Karpas-422 (cell line): ENCODE data around the gene GBE1. TPM values are rescaled to one million over a fixed set of nuclear protein-coding genes. Genes with fewer than 3 reads are reported as not detected.

Experiments
- DNase-seq: peaks from one replicate; pipeline ENCODE4 v3.0.0-alpha.2; 2015
- H2AFZ ChIP-seq: fragments of 200-600 bp; sonication (generic); 2 replicates; pipeline ENCODE4 v1.6.1; 2014; ENCODE audit warnings: antibody characterized with exemption, low read length, mixed read lengths
- H3K27ac ChIP-seq: fragments of 200-600 bp; sonication (generic); 2 replicates; pipeline ENCODE4 v1.5.1; 2014; ENCODE audit warnings: mild to moderate bottlenecking, low read length, moderate library complexity
- H3K27me3 ChIP-seq: fragments of 200-600 bp; sonication (generic); 2 replicates; pipeline ENCODE4 v1.6.1; 2014; ENCODE audit warnings: low read length, mixed read lengths
- H3K36me3 ChIP-seq: fragments of 200-600 bp; sonication (generic); 2 replicates; pipeline ENCODE4 v1.6.1; 2014; ENCODE audit warnings: low read length, mixed read lengths; ENCODE audit not compliant: insufficient read depth
- H3K4me1 ChIP-seq: fragments of 200-600 bp; sonication (generic); 2 replicates; pipeline ENCODE4 v1.6.1; 2014; ENCODE audit warnings: mild to moderate bottlenecking, low read length, mixed read lengths
- H3K4me2 ChIP-seq: fragments of 200-600 bp; sonication (generic); 2 replicates; pipeline ENCODE4 v1.6.1; 2014; ENCODE audit warnings: low read length, low read depth, mild to moderate bottlenecking; ENCODE audit not compliant: poor library complexity, severe bottlenecking
- H3K4me3 ChIP-seq: fragments of 200-600 bp; sonication (generic); 2 replicates; pipeline ENCODE4 v1.5.1; 2014; ENCODE audit warnings: mild to moderate bottlenecking, antibody characterized with exemption, low read length, mixed read lengths
- H3K79me2 ChIP-seq: fragments of 200-600 bp; sonication (generic); 2 replicates; pipeline ENCODE4 v1.6.1; 2014; ENCODE audit warnings: mild to moderate bottlenecking, low read length, mixed read lengths
- H3K9ac ChIP-seq: fragments of 200-600 bp; sonication (generic); 2 replicates; pipeline ENCODE4 v1.6.0; 2014; ENCODE audit warnings: low read length
- H3K9me2 ChIP-seq: fragments of 200-600 bp; sonication (generic), shearing (Covaris generic); replicated peaks from 2 replicates; pipeline ENCODE4 v1.6.0; 2014; ENCODE audit warnings: mild to moderate bottlenecking, low read length, moderate library complexity; ENCODE audit not compliant: insufficient read depth
- H3K9me3 ChIP-seq: fragments of 300-700, 200-600 bp; sonication (generic); 2 replicates; pipeline ENCODE4 v1.6.1; 2014; ENCODE audit warnings: low read length, mixed read lengths
- H4K20me1 ChIP-seq: fragments of 200-600 bp; sonication (generic); 2 replicates; pipeline ENCODE4 v1.6.1; 2014; ENCODE audit warnings: mild to moderate bottlenecking, antibody characterized with exemption, low read length, low read depth; ENCODE audit not compliant: insufficient read depth
- total RNA-seq: library from RNA; depleted of rRNA; stranded (reverse); fragments of >200 nt; shearing (Covaris generic); gene quantifications from 2 replicates; pipeline ENCODE4 v1.2.3, GENCODE V29; 2014; ENCODE audit warnings: low replicate concordance

Gene GBE1
- total RNA-seq, 1 experiment from 2014 or later = 134 TPM

- H3K27me3 ChIP-seq = no peaks in the 10 kb centered on the region
- peaks cover 85% of the 10 kb centered on the region for H3K79me2 ChIP-seq
- no peak overlapping the region for H3K9ac ChIP-seq
- H3K9me2 ChIP-seq = no peaks in the 10 kb centered on the region
- no peak overlapping the region for H3K4me2 ChIP-seq
- no peaks in the 10 kb centered on the region for H4K20me1 ChIP-seq
- H3K36me3 ChIP-seq = no peaks in the 10 kb centered on the region
- DNase-seq = no peak
- H3K9me3 ChIP-seq = no peaks in the 10 kb centered on the region
- peaks cover 14% of the 10 kb centered on the region for H3K4me1 ChIP-seq
- no peak overlapping the region for H2AFZ ChIP-seq
- no peak overlapping the region for H3K4me3 ChIP-seq
- H3K27ac ChIP-seq = no peak overlapping the region
Measured at GRCh38 chr3:81660036-81660435, 101.4 kb downstream of the GBE1 start.

- Histone ChIP-seq H4K20me1 (no peaks in the 10 kb centered on the region), H3K4me3 (no peak overlapping the region), H3K4me2 (peak overlapping the region; percentile 20), H3K9ac (no peak overlapping the region), H3K27ac (peak overlapping the region; percentile 14; the same call in 1 of the 2 replicates), H3K27me3 (no peaks in the 10 kb centered on the region), H2AFZ (no peak overlapping the region), H3K9me2 (no peaks in the 10 kb centered on the region), H3K9me3 (no peaks in the 10 kb centered on the region), H3K79me2 (peaks cover 78% of the 10 kb centered on the region), H3K4me1 (peaks cover 14% of the 10 kb centered on the region), H3K36me3 (peaks cover 3% of the 10 kb centered on the region; the same call in 1 of the 2 replicates)
- DNase-seq = no peak
Measured at GRCh38 chr3:81658322-81658997, 103.0 kb downstream of the GBE1 start.

GRCh38 chr3:81651139-81651538, 110.3 kb downstream of the GBE1 start:
- Histone ChIP-seq H3K4me2 (no peak overlapping the region), H3K27me3 (no peaks in the 10 kb centered on the region), H3K4me1 (no peaks in the 10 kb centered on the region), H3K9ac (no peak overlapping the region), H2AFZ (no peak overlapping the region), H3K9me2 (no peaks in the 10 kb centered on the region), H3K79me2 (peaks cover 48% of the 10 kb centered on the region), H3K9me3 (no peaks in the 10 kb centered on the region), H4K20me1 (no peaks in the 10 kb centered on the region), H3K36me3 (peaks cover 12% of the 10 kb centered on the region), H3K4me3 (no peak overlapping the region), H3K27ac (no peak overlapping the region)
- no peak for DNase-seq

- Histone ChIP-seq H3K27ac (no peak overlapping the region), H2AFZ (no peak overlapping the region), H3K9me3 (no peaks in the 10 kb centered on the region), H3K4me2 (no peak overlapping the region), H3K9ac (no peak overlapping the region), H3K79me2 (peaks cover 40% of the 10 kb centered on the region), H4K20me1 (no peaks in the 10 kb centered on the region), H3K9me2 (no peaks in the 10 kb centered on the region), H3K4me3 (no peak overlapping the region), H3K36me3 (peaks cover 12% of the 10 kb centered on the region), H3K27me3 (no peaks in the 10 kb centered on the region), H3K4me1 (no peaks in the 10 kb centered on the region)
- DNase-seq = no peak
Measured at GRCh38 chr3:81650187-81650586, 111.3 kb downstream of the GBE1 start.

GRCh38 chr3:81645248-81645647, 116.2 kb downstream of the GBE1 start:
- H3K9me3 ChIP-seq = no peaks in the 10 kb centered on the region
- H4K20me1 ChIP-seq = no peaks in the 10 kb centered on the region
- DNase-seq = no peak
- H3K9me2 ChIP-seq = no peaks in the 10 kb centered on the region
- H3K27me3 ChIP-seq = no peaks in the 10 kb centered on the region
- H3K9ac ChIP-seq = no peak overlapping the region
- H3K27ac ChIP-seq = no peak overlapping the region
- H3K4me3 ChIP-seq = no peak overlapping the region
- H3K4me2 ChIP-seq = no peak overlapping the region
- H3K36me3 ChIP-seq = peaks cover 22% of the 10 kb centered on the region
- H3K79me2 ChIP-seq = peaks cover 35% of the 10 kb centered on the region; the same call in 1 of the 2 replicates
- no peaks in the 10 kb centered on the region for H3K4me1 ChIP-seq
- no peak overlapping the region for H2AFZ ChIP-seq

GRCh38 chr3:81643721-81644120, 117.7 kb downstream of the GBE1 start:
- H3K27ac ChIP-seq = no peak overlapping the region
- no peak overlapping the region for H3K4me3 ChIP-seq
- H2AFZ ChIP-seq = no peak overlapping the region
- no peaks in the 10 kb centered on the region for H3K9me2 ChIP-seq
- no peak overlapping the region for H3K9ac ChIP-seq
- H3K79me2 ChIP-seq = peaks cover 32% of the 10 kb centered on the region; the same call in 1 of the 2 replicates
- H3K4me1 ChIP-seq = no peaks in the 10 kb centered on the region
- H4K20me1 ChIP-seq = no peaks in the 10 kb centered on the region
- DNase-seq = peak; percentile 61
- H3K36me3 ChIP-seq = peaks cover 13% of the 10 kb centered on the region; the same call in 1 of the 2 replicates
- no peak overlapping the region for H3K4me2 ChIP-seq
- no peaks in the 10 kb centered on the region for H3K9me3 ChIP-seq
- no peaks in the 10 kb centered on the region for H3K27me3 ChIP-seq

GRCh38 chr3:81638480-81638879, 123.0 kb downstream of the GBE1 start:
- H3K4me2 ChIP-seq = no peak overlapping the region
- peaks cover 14% of the 10 kb centered on the region for H3K36me3 ChIP-seq
- H3K9me2 ChIP-seq = no peaks in the 10 kb centered on the region

GRCh38 chr3:81632659-81633058, 128.8 kb downstream of the GBE1 start:
- Histone ChIP-seq H3K9me3 (no peaks in the 10 kb centered on the region), H3K27me3 (no peaks in the 10 kb centered on the region), H3K9ac (no peak overlapping the region), H3K9me2 (no peaks in the 10 kb centered on the region), H3K36me3 (peaks cover 17% of the 10 kb centered on the region), H4K20me1 (no peaks in the 10 kb centered on the region), H3K4me3 (no peak overlapping the region), H3K27ac (no peak overlapping the region), H3K4me2 (no peak overlapping the region), H3K4me1 (no peaks in the 10 kb centered on the region), H2AFZ (no peak overlapping the region), H3K79me2 (peaks cover 14% of the 10 kb centered on the region; the same call in 1 of the 2 replicates)
- DNase-seq = no peak

More at GRCh38 chr3:81638480-81638879, 123.0 kb downstream of the GBE1 start:
- H3K79me2 ChIP-seq = peaks cover 24% of the 10 kb centered on the region; the same call in 1 of the 2 replicates
- no peak overlapping the region for H2AFZ ChIP-seq
- no peaks in the 10 kb centered on the region for H3K9me3 ChIP-seq
- no peak for DNase-seq
- H4K20me1 ChIP-seq = no peaks in the 10 kb centered on the region
- H3K4me1 ChIP-seq = no peaks in the 10 kb centered on the region
- H3K27me3 ChIP-seq = no peaks in the 10 kb centered on the region
- H3K9ac ChIP-seq = no peak overlapping the region
- no peak overlapping the region for H3K27ac ChIP-seq
- H3K4me3 ChIP-seq = no peak overlapping the region
